Measurements from ENCODE around the gene SRL. TPM values are rescaled to one million over a fixed set of nuclear protein-coding genes. Genes with fewer than 3 reads are reported as not detected.

SRL gene
- total RNA-seq, 1 donor = not detected

- TF ChIP-seq CTCF (IDR thresholded peaks at IDR 0.05; ENCODE audit: extremely low read depth, low read depth, low read length) = no peak
- Histone ChIP-seq H3K79me2 (ENCODE audit: insufficient read depth, low read length) (no peaks in the 10 kb centered on the region), H3K4me3 (ENCODE audit: insufficient read depth, low read length) (no peak overlapping the region), H2AFZ (ENCODE audit: low read length) (no peak overlapping the region), H3K36me3 (ENCODE audit: insufficient read depth, low read length) (no peaks in the 10 kb centered on the region), H3K9me3 (ENCODE audit: low read depth, low read length) (no peaks in the 10 kb centered on the region), H3K4me1 (ENCODE audit: insufficient read depth, low read length) (peaks cover 9% of the 10 kb centered on the region), H3K27ac (ENCODE audit: low read depth, low read length) (no peak overlapping the region), H3K27me3 (ENCODE audit: insufficient read depth, low read length) (no peaks in the 10 kb centered on the region), H4K20me1 (ENCODE audit: insufficient read depth, low read length) (no peaks in the 10 kb centered on the region), H3K4me2 (ENCODE audit: insufficient read depth, low read length) (no peak overlapping the region)
- DNase-seq (ENCODE audit: insufficient read length, low spot score, missing footprints) = peak; percentile 48
These were observed 39.1 kb downstream of the SRL start for GRCh38 chr16:4202615-4203345.

GRCh38 chr16:4200781-4201137 lies 41.1 kb downstream of the SRL start:
- H3K4me3 ChIP-seq (ENCODE audit: insufficient read depth, low read length) = no peak overlapping the region
- peaks cover 9% of the 10 kb centered on the region for H3K4me1 ChIP-seq (ENCODE audit: insufficient read depth, low read length)
- peak overlapping the region; percentile 56 for H3K4me2 ChIP-seq (ENCODE audit: insufficient read depth, low read length)
- no peaks in the 10 kb centered on the region for H4K20me1 ChIP-seq (ENCODE audit: insufficient read depth, low read length)
- no peaks in the 10 kb centered on the region for H3K79me2 ChIP-seq (ENCODE audit: insufficient read depth, low read length)
- peak; percentile 96 for DNase-seq (ENCODE audit: insufficient read length, low spot score, missing footprints)
- no peaks in the 10 kb centered on the region for H3K27me3 ChIP-seq (ENCODE audit: insufficient read depth, low read length)
- H3K9me3 ChIP-seq (ENCODE audit: low read depth, low read length) = no peaks in the 10 kb centered on the region
- H3K36me3 ChIP-seq (ENCODE audit: insufficient read depth, low read length) = no peaks in the 10 kb centered on the region
- H3K27ac ChIP-seq (ENCODE audit: low read depth, low read length) = peak overlapping the region; percentile 55
- H2AFZ ChIP-seq (ENCODE audit: low read length) = peak overlapping the region; percentile 75
- no peak for TF ChIP-seq CTCF (IDR thresholded peaks at IDR 0.05; ENCODE audit: extremely low read depth, low read depth, low read length)

- H2AFZ ChIP-seq (ENCODE audit: low read length) = peak overlapping the region; percentile 75
These were observed 41.7 kb downstream of the SRL start for GRCh38 chr16:4200000-4200780.

More at GRCh38 chr16:4200000-4200780, 41.7 kb downstream of the SRL start:
- Histone ChIP-seq H3K4me2 (ENCODE audit: insufficient read depth, low read length) (peak overlapping the region; percentile 56), H3K27me3 (ENCODE audit: insufficient read depth, low read length) (no peaks in the 10 kb centered on the region), H3K4me1 (ENCODE audit: insufficient read depth, low read length) (peaks cover 9% of the 10 kb centered on the region), H3K79me2 (ENCODE audit: insufficient read depth, low read length) (no peaks in the 10 kb centered on the region), H3K36me3 (ENCODE audit: insufficient read depth, low read length) (no peaks in the 10 kb centered on the region), H3K27ac (ENCODE audit: low read depth, low read length) (peak overlapping the region; percentile 55), H3K9me3 (ENCODE audit: low read depth, low read length) (no peaks in the 10 kb centered on the region), H3K4me3 (ENCODE audit: insufficient read depth, low read length) (no peak overlapping the region), H4K20me1 (ENCODE audit: insufficient read depth, low read length) (no peaks in the 10 kb centered on the region)
- peak; percentile 76 for TF ChIP-seq CTCF (IDR thresholded peaks at IDR 0.05; ENCODE audit: extremely low read depth, low read depth, low read length)
- DNase-seq (ENCODE audit: insufficient read length, low spot score, missing footprints) = peak; percentile 94

Data from osteoblast (primary cell).